Neural cell (in vitro differentiated cells): Measurements from ENCODE around the gene KLRC3.

Experiments used
- MXI1 ChIP-seq: fragments of 450-650 bp; conservative IDR thresholded peaks from 2 replicates; pipeline ENCODE4 v1.6.1; 2014; ENCODE audit warnings: antibody characterized with exemption, mild to moderate bottlenecking; ENCODE audit not compliant: poor library complexity, severe bottlenecking
- TF ChIP-seq, protein P1 (sequence below): fragments of 450-650 bp; IDR thresholded peaks from 2 replicates; pipeline ENCODE4 v1.5.1; 2014; ENCODE audit warnings: antibody characterized with exemption, mild to moderate bottlenecking, moderate library complexity; ENCODE audit not compliant: poor library complexity, severe bottlenecking

GRCh38 chr12:10381928-10382628, 38.3 kb downstream of the KLRC3 start:
- TF ChIP-seq MXI1: no peak
- TF ChIP-seq, protein P1, sequence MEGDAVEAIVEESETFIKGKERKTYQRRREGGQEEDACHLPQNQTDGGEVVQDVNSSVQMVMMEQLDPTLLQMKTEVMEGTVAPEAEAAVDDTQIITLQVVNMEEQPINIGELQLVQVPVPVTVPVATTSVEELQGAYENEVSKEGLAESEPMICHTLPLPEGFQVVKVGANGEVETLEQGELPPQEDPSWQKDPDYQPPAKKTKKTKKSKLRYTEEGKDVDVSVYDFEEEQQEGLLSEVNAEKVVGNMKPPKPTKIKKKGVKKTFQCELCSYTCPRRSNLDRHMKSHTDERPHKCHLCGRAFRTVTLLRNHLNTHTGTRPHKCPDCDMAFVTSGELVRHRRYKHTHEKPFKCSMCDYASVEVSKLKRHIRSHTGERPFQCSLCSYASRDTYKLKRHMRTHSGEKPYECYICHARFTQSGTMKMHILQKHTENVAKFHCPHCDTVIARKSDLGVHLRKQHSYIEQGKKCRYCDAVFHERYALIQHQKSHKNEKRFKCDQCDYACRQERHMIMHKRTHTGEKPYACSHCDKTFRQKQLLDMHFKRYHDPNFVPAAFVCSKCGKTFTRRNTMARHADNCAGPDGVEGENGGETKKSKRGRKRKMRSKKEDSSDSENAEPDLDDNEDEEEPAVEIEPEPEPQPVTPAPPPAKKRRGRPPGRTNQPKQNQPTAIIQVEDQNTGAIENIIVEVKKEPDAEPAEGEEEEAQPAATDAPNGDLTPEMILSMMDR: no peak
